GM18508 (cell line): ENCODE data around the gene GCDH.
"Not testable (repeated sequence)": the region's sequence is repeated elsewhere in the genome, so short reads cannot be mapped to it uniquely, and the experiment has no call there.

Source experiments
- ATAC-seq: cut with Tn5 transposase; IDR thresholded peaks from one replicate; pipeline ENCODE4 v1.9.1; 2021; ENCODE audit warnings: moderate number of reproducible peaks; ENCODE audit not compliant: insufficient read depth, unreplicated experiment

The GCDH gene

GRCh38 chr19:12890787-12891552, at the start of gene GCDH:
GCDH (plus strand) TSS chr19:12891160; CDS start chr19:12891305, 145 bp downstream.
- peak; percentile 69 for ATAC-seq

GRCh38 chr19:12842511-12842910, 48.4 kb upstream of the GCDH start:
- ATAC-seq = no peak

- no peak for ATAC-seq
Measured at GRCh38 chr19:12843328-12843727, 47.6 kb upstream of the GCDH start.

GRCh38 chr19:12843999-12844732, 46.8 kb upstream of the GCDH start:
- no peak for ATAC-seq

- ATAC-seq = not testable (repeated sequence)
Measured at GRCh38 chr19:12846613-12847012, 44.3 kb upstream of the GCDH start.

- no peak for ATAC-seq
Measured at GRCh38 chr19:12847159-12848139, 43.5 kb upstream of the GCDH start.

GRCh38 chr19:12856653-12857052, 34.3 kb upstream of the GCDH start:
- no peak for ATAC-seq

GRCh38 chr19:12858041-12858928, 32.7 kb upstream of the GCDH start:
- no peak for ATAC-seq

GRCh38 chr19:12859546-12859945, 31.4 kb upstream of the GCDH start:
- no peak for ATAC-seq

GRCh38 chr19:12864143-12864542, 26.8 kb upstream of the GCDH start:
- ATAC-seq = no peak

GRCh38 chr19:12864721-12865715, 25.9 kb upstream of the GCDH start:
- no peak for ATAC-seq

GRCh38 chr19:12865746-12866415, 25.1 kb upstream of the GCDH start:
- no peak for ATAC-seq

- no peak for ATAC-seq
Measured at GRCh38 chr19:12866416-12867119, 24.4 kb upstream of the GCDH start.

GRCh38 chr19:12867120-12868099, 23.6 kb upstream of the GCDH start:
- ATAC-seq = no peak

GRCh38 chr19:12868540-12869112, 22.3 kb upstream of the GCDH start:
- no peak for ATAC-seq

- ATAC-seq = no peak
Measured at GRCh38 chr19:12871681-12872080, 19.3 kb upstream of the GCDH start.
